Activated CD4-positive, alpha-beta T cell treated with anti-CD3 and anti-CD28 coated beads for 36 hours (primary cell): ENCODE measurements around the gene TCTA. TPM values are rescaled to one million over a fixed set of nuclear protein-coding genes. Genes with fewer than 3 reads are reported as not detected.

Experiments used
- ATAC-seq: fragments of 200-7000 bp; cut with Tn5 transposase; one replicate; pipeline ENCODE4 v1.10.0; 2021; ENCODE audit warnings: mild to moderate bottlenecking, moderate library complexity
- CTCF ChIA-PET: fragments of 350-600 bp; sonication (Branson Sonifier 250); formaldehyde crosslinking; loops from one replicate; lab custom pipeline; 2021; ENCODE audit warnings: antibody characterized with exemption; lab: Charles Lee
- POLR2A ChIA-PET: fragments of 350-600 bp; sonication (Branson Sonifier 250); formaldehyde crosslinking; loops from one replicate; lab custom pipeline; 2021; ENCODE audit warnings: antibody characterized with exemption, inconsistent platforms; lab: Charles Lee
- DNase-seq: peaks from one replicate; pipeline ENCODE4 v3.0.0-alpha.2; 2020
- H3K27ac Mint-ChIP-seq: one replicate; pipeline ENCODE4 v1.8.0; 2021; ENCODE audit warnings: mixed read lengths
- H3K27me3 Mint-ChIP-seq: one replicate; pipeline ENCODE4 v1.8.0; 2021; ENCODE audit warnings: mixed read lengths
- H3K36me3 Mint-ChIP-seq: one replicate; pipeline ENCODE4 v1.8.0; 2021; ENCODE audit warnings: low read depth, mixed read lengths
- H3K4me1 Mint-ChIP-seq: one replicate; pipeline ENCODE4 v1.8.0; 2021; ENCODE audit warnings: mixed read lengths
- H3K4me3 Mint-ChIP-seq: one replicate; pipeline ENCODE4 v1.8.0; 2021; ENCODE audit warnings: mild to moderate bottlenecking, moderate library complexity, mixed read lengths
- H3K9me3 Mint-ChIP-seq: one replicate; pipeline ENCODE4 v1.8.0; 2021; ENCODE audit warnings: low read depth, mixed read lengths
- intact Hi-C, 2 experiments: fragments of 100-400 bp; cut with DNase I in 1 of 2; cut with micrococcal nuclease in 1 of 2; formaldehyde crosslinking; loops; one replicate each; pipeline versions ENCODE4 v1.14.2 to v1.15.1; 2022 to 2024; cut with DNase I, micrococcal nuclease
- total RNA-seq, 2 experiments: library from RNA; stranded (reverse); gene quantifications; one replicate each; pipeline ENCODE4 v1.2.3, GENCODE V29; 2021

The TCTA gene
- total RNA-seq, 2 experiments from 2014 or later, result 9.4 TPM

DNA sequence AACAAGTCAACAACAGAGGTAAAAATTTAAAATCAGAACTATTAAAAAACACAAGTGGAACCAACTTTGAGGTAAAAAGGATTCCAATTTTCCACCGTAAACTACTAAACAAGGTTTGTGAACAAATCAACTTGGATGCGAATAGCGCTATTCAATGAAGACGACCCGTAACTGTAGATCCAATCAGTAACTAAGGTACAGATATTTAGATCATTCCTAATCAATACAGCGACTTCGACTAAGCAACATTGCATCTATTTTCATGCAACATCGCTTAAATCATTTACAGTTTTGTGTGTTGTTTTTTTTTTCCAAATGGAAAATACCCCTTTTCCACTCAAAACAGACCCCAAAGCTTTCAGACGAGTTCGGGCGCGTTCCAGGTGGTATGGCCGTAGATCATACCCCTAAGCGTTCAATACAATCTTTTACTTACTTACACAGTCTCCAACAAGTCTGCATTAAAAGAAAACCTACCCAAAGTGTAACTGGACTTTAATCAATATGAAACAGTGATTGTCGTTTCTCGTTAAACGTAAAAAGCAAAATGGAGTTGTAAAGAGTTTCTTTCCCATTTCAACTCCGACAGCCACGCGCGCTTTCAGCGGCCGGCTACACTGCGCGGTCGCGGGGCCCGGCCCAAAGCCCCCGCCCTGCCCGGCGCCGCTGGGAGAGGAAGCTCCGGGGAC, 1.2 kb upstream of the TCTA start:
- Mint-ChIP-seq H3K27ac (peak overlapping the region; percentile 96), H3K9me3 (no peaks in the 10 kb centered on the region), H3K36me3 (peaks cover 43% of the 10 kb centered on the region), H3K27me3 (no peaks in the 10 kb centered on the region), H3K4me3 (peak overlapping the region; percentile 97), H3K4me1 (peaks cover 62% of the 10 kb centered on the region)
- CTCF ChIA-PET, result interaction anchor here (1.3 kb wide), 1 partner anchor 71 kb away, joined by 7 read pairs; the partner anchor contains the start of gene USP4
- intact Hi-C loops, result loop anchor here (5.0 kb wide), 4 partner anchors 54 to 881 kb away; partner anchors contain the start of genes ARIH2 (in 1 of the 2), GPX1 (in 1 of the 2), IFRD2 (in 1 of the 2) and WDR6 (in 1 of the 2)
- ATAC-seq, result no peak
- POLR2A ChIA-PET, result interaction anchor here (2.8 to 3.3 kb wide), 2 partner anchors 71 to 317 kb away, joined by 17 to 19 read pairs; partner anchors contain the start of genes QRICH1 and USP4
- DNase-seq, result no peak

- Mint-ChIP-seq H3K27ac (peak overlapping the region; percentile 78), H3K27me3 (no peaks in the 10 kb centered on the region), H3K36me3 (peaks cover 46% of the 10 kb centered on the region), H3K9me3 (no peaks in the 10 kb centered on the region), H3K4me1 (peaks cover 62% of the 10 kb centered on the region), H3K4me3 (peak overlapping the region; percentile 97)
- DNase-seq, result peak; percentile 74
- intact Hi-C loops, result loop anchor here (5.0 kb wide), 4 partner anchors 54 to 881 kb away; partner anchors contain the start of genes ARIH2 (in 1 of the 2), GPX1 (in 1 of the 2), IFRD2 (in 1 of the 2) and WDR6 (in 1 of the 2)
- ATAC-seq, result peak; percentile 8
- ChIA-PET CTCF (interaction anchor here (1.0 to 1.3 kb wide), 2 partner anchors 38 to 72 kb away, joined by 3 to 7 read pairs; partner anchors contain the start of gene USP4), POLR2A (interaction anchor here (0.7 to 3.3 kb wide), 15 partner anchors 8 to 404 kb away, joined by 3 to 19 read pairs (median 5); partner anchors contain the start of genes DAG1, NICN1, QRICH1 and USP4)
Observed at GRCh38 chr3:49411535-49411967, 672 bp upstream of the TCTA start.

GRCh38 chr3:49412632-49413337, 562 bp downstream of the TCTA start:
- intact Hi-C loops, result loop anchor here (1.0 to 5.0 kb wide), 17 partner anchors 17 to 880 kb away; partner anchors contain the start of genes DAG1 (in 2 of the 2), GPX1 (in 2 of the 2), NICN1 (in 2 of the 2) and USP4 (in 2 of the 2)
- Mint-ChIP-seq H3K27me3 (no peaks in the 10 kb centered on the region), H3K9me3 (no peaks in the 10 kb centered on the region), H3K36me3 (peaks cover 50% of the 10 kb centered on the region), H3K27ac (peak overlapping the region; percentile 97), H3K4me3 (peak overlapping the region; percentile 97), H3K4me1 (peaks cover 63% of the 10 kb centered on the region)
- ChIA-PET POLR2A (interaction anchor here (0.6 to 3.3 kb wide), 7 partner anchors 9 to 319 kb away, joined by 4 to 19 read pairs (median 6); partner anchors contain the start of genes NICN1, QRICH1 and USP4), CTCF (interaction anchor here (0.5 to 1.3 kb wide), 6 partner anchors 8 to 90 kb away, joined by 3 to 7 read pairs (median 4); partner anchors contain the start of genes NICN1 and USP4)
- DNase-seq (no peak), ATAC-seq (no peak)

- peaks cover 63% of the 10 kb centered on the region for H3K4me1 Mint-ChIP-seq
- POLR2A ChIA-PET, result interaction anchor here (1.0 to 3.3 kb wide), 4 partner anchors 16 to 320 kb away, joined by 4 to 19 read pairs (median 10); partner anchors contain the start of genes NICN1, QRICH1 and USP4
- H3K36me3 Mint-ChIP-seq, result peaks cover 51% of the 10 kb centered on the region
Observed at GRCh38 chr3:49413338-49413734, 1.1 kb downstream of the TCTA start.

GRCh38 chr3:49414753-49415152, 2.5 kb downstream of the TCTA start:
- Mint-ChIP-seq H3K4me1 (peaks cover 60% of the 10 kb centered on the region), H3K27me3 (no peaks in the 10 kb centered on the region), H3K4me3 (no peak overlapping the region), H3K36me3 (peaks cover 44% of the 10 kb centered on the region), H3K9me3 (no peaks in the 10 kb centered on the region), H3K27ac (peak overlapping the region; percentile 93)
- ChIA-PET CTCF (interaction anchor here (0.5 to 6.3 kb wide), 9 partner anchors 11 to 522 kb away, joined by 3 to 37 read pairs (median 3); partner anchors contain the start of gene USP4), POLR2A (interaction anchor here (2.6 kb wide), 1 partner anchor 75 kb away, joined by 12 read pairs; the partner anchor contains the start of gene USP4)
- DNase-seq (no peak), ATAC-seq (no peak)
- intact Hi-C loops, result loop anchor here (1.0 to 5.0 kb wide), 5 partner anchors 35 to 878 kb away; partner anchors contain the start of genes ARIH2 (in 1 of the 2), GPX1 (in 1 of the 2), IFRD2 (in 1 of the 2) and WDR6 (in 1 of the 2)

More at GRCh38 chr3:49413338-49413734, 1.1 kb downstream of the TCTA start:
- Mint-ChIP-seq H3K4me3 (peak overlapping the region; percentile 97), H3K9me3 (no peaks in the 10 kb centered on the region), H3K27me3 (no peaks in the 10 kb centered on the region), H3K27ac (peak overlapping the region; percentile 97)
- intact Hi-C loops, result loop anchor here (2.0 to 5.0 kb wide), 5 partner anchors 56 to 879 kb away; partner anchors contain the start of genes ARIH2 (in 1 of the 2), GPX1 (in 1 of the 2), IFRD2 (in 1 of the 2) and IP6K1 (in 1 of the 2)
- CTCF ChIA-PET, result interaction anchor here (0.7 to 1.0 kb wide), 3 partner anchors 15 to 74 kb away, joined by 3 to 4 read pairs (median 3); partner anchors contain the start of genes NICN1 and USP4
- DNase-seq (no peak), ATAC-seq (no peak)

DNA sequence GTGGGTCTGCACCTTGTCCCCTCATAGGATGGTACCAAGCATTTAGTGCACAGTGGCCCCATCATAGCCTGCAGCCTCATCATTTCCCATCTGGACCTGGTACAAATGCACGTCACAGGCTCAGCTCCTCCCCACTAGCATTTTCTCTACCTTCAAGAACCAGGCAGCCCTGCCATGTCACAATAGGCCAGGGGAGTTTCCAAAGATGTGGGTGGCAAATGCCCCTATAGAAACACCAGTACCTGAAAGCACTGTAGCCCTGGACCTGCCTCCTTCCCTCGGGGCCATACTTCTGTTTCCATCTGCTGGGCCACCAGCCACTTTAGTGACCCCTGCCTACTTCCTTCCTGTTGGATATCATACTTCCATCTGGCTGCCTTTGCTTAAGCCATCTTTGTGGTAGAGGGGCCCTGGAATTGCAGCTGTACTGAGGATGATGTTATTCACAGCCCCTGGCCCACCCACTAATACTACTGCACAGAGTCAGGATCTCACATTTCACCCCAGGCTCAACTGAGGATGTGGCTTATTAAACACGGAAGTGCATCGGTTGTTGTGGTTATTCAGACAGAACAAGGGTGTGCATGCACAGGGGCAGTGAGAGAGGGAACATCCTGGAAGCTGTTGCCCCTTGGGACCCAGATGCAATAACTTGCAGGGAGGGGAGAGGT, 3.8 kb downstream of the TCTA start:
- H3K4me1 Mint-ChIP-seq, result peaks cover 64% of the 10 kb centered on the region
- H3K4me3 Mint-ChIP-seq, result peak overlapping the region; percentile 30
- CTCF ChIA-PET, result interaction anchor here (0.8 to 6.3 kb wide), 9 partner anchors 10 to 78 kb away, joined by 3 to 37 read pairs (median 9); partner anchors contain the start of genes NICN1 and USP4
- intact Hi-C loops, result loop anchor here (1.0 kb wide), 1 partner anchor 33 kb away; no protein-coding TSS in a partner anchor
- POLR2A ChIA-PET, result interaction anchor here (0.5 to 2.6 kb wide), 7 partner anchors 9 to 497 kb away, joined by 3 to 12 read pairs (median 6); partner anchors contain the start of genes NICN1 and USP4
- no peaks in the 10 kb centered on the region for H3K27me3 Mint-ChIP-seq
- ATAC-seq (peak; percentile 34), DNase-seq (peak; percentile 84)
- H3K27ac Mint-ChIP-seq, result peak overlapping the region; percentile 93
- peaks cover 32% of the 10 kb centered on the region for H3K36me3 Mint-ChIP-seq
- H3K9me3 Mint-ChIP-seq, result no peaks in the 10 kb centered on the region

- Mint-ChIP-seq H3K36me3 (peaks cover 35% of the 10 kb centered on the region), H3K4me1 (peaks cover 72% of the 10 kb centered on the region), H3K4me3 (no peak overlapping the region), H3K27me3 (no peaks in the 10 kb centered on the region), H3K9me3 (no peaks in the 10 kb centered on the region), H3K27ac (peak overlapping the region; percentile 93)
- no peak for ATAC-seq
- intact Hi-C loops, result no loop called here
- no peak for DNase-seq
- CTCF ChIA-PET, result interaction anchor here (0.6 to 6.3 kb wide), 4 partner anchors 11 to 77 kb away, joined by 3 to 37 read pairs (median 6); partner anchors contain the start of genes NICN1 and USP4
- POLR2A ChIA-PET, result interaction anchor here (0.6 to 2.6 kb wide), 2 partner anchors 77 to 84 kb away, joined by 7 to 12 read pairs; partner anchors contain the start of gene USP4
Observed at GRCh38 chr3:49416867-49417266, 4.6 kb downstream of the TCTA start.

GRCh38 chr3:49417516-49418120, 5.4 kb downstream of the TCTA start:
- POLR2A ChIA-PET, result interaction anchor here (0.6 to 2.6 kb wide), 2 partner anchors 78 to 85 kb away, joined by 7 to 12 read pairs; partner anchors contain the start of gene USP4
- H3K9me3 Mint-ChIP-seq, result no peaks in the 10 kb centered on the region
- ATAC-seq (no peak), DNase-seq (no peak)
- peaks cover 33% of the 10 kb centered on the region for H3K36me3 Mint-ChIP-seq
- no peak overlapping the region for H3K27ac Mint-ChIP-seq
- CTCF ChIA-PET, result interaction anchor here (0.5 to 6.3 kb wide), 4 partner anchors 11 to 78 kb away, joined by 3 to 37 read pairs (median 3); partner anchors contain the start of genes NICN1 and USP4
- no peak overlapping the region for H3K4me3 Mint-ChIP-seq
- intact Hi-C loops, result no loop called here
- peaks cover 75% of the 10 kb centered on the region for H3K4me1 Mint-ChIP-seq
- H3K27me3 Mint-ChIP-seq, result no peaks in the 10 kb centered on the region

DNA sequence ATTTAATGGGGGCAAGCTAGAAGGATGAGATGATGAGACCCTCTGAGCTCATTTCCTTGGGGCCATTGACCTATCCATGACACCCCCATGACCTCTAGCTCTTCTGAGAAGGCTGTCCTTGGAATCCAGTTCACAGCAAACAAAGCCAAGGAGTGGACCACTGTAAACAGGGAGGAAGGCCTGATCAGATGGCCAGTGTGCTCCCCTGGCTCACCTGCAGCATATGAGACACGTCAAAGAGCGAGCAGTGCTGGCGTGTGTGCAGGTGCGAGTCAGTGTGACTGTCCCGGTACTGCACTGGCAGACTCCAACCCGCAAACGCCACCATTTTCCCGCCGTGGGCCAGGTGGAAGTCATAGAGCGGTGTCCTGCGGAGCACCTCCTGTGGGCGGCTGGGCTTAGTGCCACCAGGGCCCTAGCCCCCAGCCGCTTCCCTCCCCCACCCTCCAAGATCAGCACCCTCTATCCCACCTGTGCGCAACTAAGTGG, 9.7 kb downstream of the TCTA start:
- POLR2A ChIA-PET, result interaction anchor here (1.6 kb wide), 1 partner anchor 10 kb away, joined by 10 read pairs; the partner anchor contains the start of genes RHOA and TCTA
- CTCF ChIA-PET, result interaction anchor here (1.0 to 1.8 kb wide), 4 partner anchors 9 to 30 kb away, joined by 3 to 6 read pairs (median 4); partner anchors contain the start of gene TCTA
- H3K27ac Mint-ChIP-seq, result no peak overlapping the region

More for the DNA sequence above, 9.7 kb downstream of the TCTA start:
- no peaks in the 10 kb centered on the region for H3K9me3 Mint-ChIP-seq
- ATAC-seq (no peak), DNase-seq (peak; percentile 44)
- H3K4me1 Mint-ChIP-seq, result peaks cover 46% of the 10 kb centered on the region
- intact Hi-C loops, result loop anchor here in 1 of 2 experiments (10.0 kb wide), 1 partner anchor 397 kb away; the partner anchor contains the start of genes IMPDH2 and NDUFAF3
- H3K36me3 Mint-ChIP-seq, result peaks cover 10% of the 10 kb centered on the region
- H3K27me3 Mint-ChIP-seq, result no peaks in the 10 kb centered on the region
- no peak overlapping the region for H3K4me3 Mint-ChIP-seq
